Measurements from ENCODE around the gene ZNF121. TPM values are rescaled to one million over a fixed set of nuclear protein-coding genes. Genes with fewer than 3 reads are reported as not detected.

ZNF121 gene
- total RNA-seq (10 to 100 TPM in 5 of 6 donors, 1 to 10 TPM in 1; 9.8 to 17.4 (median 11.1) TPM), polyA plus RNA-seq (1 to 10 TPM; 5.4 to 5.6 TPM)

DNA sequence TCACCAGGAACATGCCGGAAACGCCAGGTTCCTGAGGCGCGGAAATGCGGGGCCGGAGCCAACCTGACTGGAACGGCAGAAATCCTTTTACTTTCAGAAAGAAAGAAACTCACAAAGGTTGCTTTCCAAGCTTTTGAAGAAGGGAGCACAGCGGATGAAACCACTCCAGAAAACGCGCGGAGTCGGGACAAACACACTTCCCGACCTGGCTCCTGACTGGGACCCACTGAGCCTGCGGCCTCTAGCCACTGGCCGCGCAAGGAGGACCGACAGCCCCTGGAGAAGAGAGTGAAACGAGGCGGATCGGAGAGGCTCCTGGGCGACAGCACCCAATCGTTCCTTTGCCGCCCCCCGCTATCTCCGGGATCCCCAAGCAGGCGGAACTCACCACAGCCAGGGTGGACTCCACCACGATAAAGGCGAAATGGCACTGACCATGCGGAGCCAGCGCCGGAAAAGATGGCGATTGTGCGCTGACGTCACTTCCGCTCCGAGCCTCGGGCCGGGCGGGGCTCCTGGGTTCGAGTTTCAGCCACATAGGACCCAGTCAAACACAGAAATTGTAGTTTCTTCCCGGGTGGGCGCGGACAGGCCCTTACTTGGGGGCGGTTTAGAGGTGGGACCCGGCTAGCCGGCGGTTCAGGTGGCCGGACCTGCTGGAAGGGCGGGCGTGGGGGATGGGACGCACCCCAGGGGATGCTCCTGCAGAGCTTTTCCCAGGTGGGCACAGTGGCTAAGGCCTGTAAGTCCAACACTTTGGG is at the start of gene ZNF121:
Gene ZNF121 (minus strand): TSS at position 432 of the 761 bp plus-strand sequence. CDS start 16,407 bp downstream, outside the sequence.
- peak within 1 kb of the TSS; percentile 73 to 90 (median 82) for H3K27ac ChIP-seq
- H3K36me3 ChIP-seq = peaks cover 0 to under 1% (median 0%) of the 10 kb centered on the region in 3 donors
- ATAC-seq (peak; percentile 95 to 98 (median 98)), DNase-seq (peak; percentile 71 to 92 (median 82)), FAIRE-seq (no peak)
- intact Hi-C loops (cut with DNase I) = no loop called here
- no peaks in the 10 kb centered on the region for H3K27me3 ChIP-seq
- H3K4me1 ChIP-seq = peaks cover 0 to 2% (median 0%) of the 10 kb centered on the region in 3 donors
- WGBS, 2 donors = 1% methylated on average over 51 of the region's 51 CpGs
- TF ChIP-seq, protein P1, sequence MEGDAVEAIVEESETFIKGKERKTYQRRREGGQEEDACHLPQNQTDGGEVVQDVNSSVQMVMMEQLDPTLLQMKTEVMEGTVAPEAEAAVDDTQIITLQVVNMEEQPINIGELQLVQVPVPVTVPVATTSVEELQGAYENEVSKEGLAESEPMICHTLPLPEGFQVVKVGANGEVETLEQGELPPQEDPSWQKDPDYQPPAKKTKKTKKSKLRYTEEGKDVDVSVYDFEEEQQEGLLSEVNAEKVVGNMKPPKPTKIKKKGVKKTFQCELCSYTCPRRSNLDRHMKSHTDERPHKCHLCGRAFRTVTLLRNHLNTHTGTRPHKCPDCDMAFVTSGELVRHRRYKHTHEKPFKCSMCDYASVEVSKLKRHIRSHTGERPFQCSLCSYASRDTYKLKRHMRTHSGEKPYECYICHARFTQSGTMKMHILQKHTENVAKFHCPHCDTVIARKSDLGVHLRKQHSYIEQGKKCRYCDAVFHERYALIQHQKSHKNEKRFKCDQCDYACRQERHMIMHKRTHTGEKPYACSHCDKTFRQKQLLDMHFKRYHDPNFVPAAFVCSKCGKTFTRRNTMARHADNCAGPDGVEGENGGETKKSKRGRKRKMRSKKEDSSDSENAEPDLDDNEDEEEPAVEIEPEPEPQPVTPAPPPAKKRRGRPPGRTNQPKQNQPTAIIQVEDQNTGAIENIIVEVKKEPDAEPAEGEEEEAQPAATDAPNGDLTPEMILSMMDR (IDR thresholded peaks at IDR 0.05) = no peak
- H3K9me3 ChIP-seq = no peaks in the 10 kb centered on the region
- H3K4me3 ChIP-seq = peak within 1 kb of the TSS; percentile 55 to 90 (median 69)

DNA sequence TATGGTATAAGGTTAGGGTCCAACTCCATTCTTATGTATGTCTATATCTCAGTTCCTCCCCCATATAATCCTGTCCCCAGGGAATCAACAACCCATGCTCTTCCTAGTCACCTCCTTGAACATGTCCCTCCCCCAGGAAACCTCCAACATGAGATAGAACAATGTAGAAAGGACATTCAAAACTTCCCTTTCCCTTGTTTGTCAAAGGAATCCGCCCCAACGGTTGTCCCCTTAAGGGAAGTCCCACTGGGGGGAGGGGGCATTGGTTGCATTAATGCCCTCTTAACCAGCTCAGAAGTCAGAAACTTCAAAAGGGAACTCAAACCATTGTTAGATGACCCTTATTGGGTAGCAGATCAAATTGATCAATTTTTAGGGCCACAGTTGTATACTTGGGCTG is 43.6 kb upstream of the ZNF121 start:
- H3K4me3 ChIP-seq = no peak overlapping the region
- WGBS, 2 donors = 83 to 88% methylated on average over 2 of the region's 2 CpGs
- no peaks in the 10 kb centered on the region for H3K27me3 ChIP-seq
- no peaks in the 10 kb centered on the region for H3K4me1 ChIP-seq
- no peaks in the 10 kb centered on the region for H3K36me3 ChIP-seq
- ATAC-seq (no peak), FAIRE-seq (no peak), DNase-seq (no peak)
- no peak overlapping the region for H3K27ac ChIP-seq
- TF ChIP-seq, protein P1 (IDR thresholded peaks at IDR 0.05) = no peak
- H3K9me3 ChIP-seq = no peaks in the 10 kb centered on the region
- intact Hi-C loops (cut with DNase I) = loop anchor here in 2 of 3 donors (5.0 kb wide), 2 partner anchors 159 to 169 kb away; no protein-coding TSS in a partner anchor

DNA sequence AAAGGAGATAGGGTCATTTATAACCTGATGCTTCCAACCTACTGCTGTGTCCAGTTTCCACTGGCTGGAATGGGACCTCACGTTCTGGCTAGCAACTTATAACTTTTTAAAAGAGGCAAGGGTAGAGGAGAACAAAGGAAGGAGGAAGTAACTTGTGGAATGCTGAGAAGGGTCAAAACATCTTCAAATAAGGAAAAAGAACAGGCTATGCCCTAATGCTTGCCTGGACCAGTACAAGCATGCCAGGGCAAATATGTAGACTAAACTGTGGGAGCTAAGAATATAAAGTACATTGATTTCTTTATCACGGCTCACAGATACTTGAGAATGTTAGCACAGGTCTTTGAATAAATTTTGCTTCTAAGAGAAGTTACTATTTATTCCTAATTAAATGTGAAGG is 38.2 kb upstream of the ZNF121 start:
- 57 to 67% methylated on average over 2 of the region's 2 CpGs for WGBS, 2 donors
- ATAC-seq = no peak
- DNase-seq = no peak
- no peak for FAIRE-seq
- Histone ChIP-seq H3K9me3 (no peaks in the 10 kb centered on the region), H3K27ac (peak overlapping the region in 1 of 4 donors; percentile 97), H3K27me3 (no peaks in the 10 kb centered on the region), H3K4me3 (no peak overlapping the region), H3K36me3 (peaks cover 4 to 19% (median 15%) of the 10 kb centered on the region in 3 donors), H3K4me1 (peaks cover 5 to 13% (median 5%) of the 10 kb centered on the region in 3 donors)
- TF ChIP-seq, protein P1 (IDR thresholded peaks at IDR 0.05) = no peak
- intact Hi-C loops (cut with DNase I) = no loop called here

DNA sequence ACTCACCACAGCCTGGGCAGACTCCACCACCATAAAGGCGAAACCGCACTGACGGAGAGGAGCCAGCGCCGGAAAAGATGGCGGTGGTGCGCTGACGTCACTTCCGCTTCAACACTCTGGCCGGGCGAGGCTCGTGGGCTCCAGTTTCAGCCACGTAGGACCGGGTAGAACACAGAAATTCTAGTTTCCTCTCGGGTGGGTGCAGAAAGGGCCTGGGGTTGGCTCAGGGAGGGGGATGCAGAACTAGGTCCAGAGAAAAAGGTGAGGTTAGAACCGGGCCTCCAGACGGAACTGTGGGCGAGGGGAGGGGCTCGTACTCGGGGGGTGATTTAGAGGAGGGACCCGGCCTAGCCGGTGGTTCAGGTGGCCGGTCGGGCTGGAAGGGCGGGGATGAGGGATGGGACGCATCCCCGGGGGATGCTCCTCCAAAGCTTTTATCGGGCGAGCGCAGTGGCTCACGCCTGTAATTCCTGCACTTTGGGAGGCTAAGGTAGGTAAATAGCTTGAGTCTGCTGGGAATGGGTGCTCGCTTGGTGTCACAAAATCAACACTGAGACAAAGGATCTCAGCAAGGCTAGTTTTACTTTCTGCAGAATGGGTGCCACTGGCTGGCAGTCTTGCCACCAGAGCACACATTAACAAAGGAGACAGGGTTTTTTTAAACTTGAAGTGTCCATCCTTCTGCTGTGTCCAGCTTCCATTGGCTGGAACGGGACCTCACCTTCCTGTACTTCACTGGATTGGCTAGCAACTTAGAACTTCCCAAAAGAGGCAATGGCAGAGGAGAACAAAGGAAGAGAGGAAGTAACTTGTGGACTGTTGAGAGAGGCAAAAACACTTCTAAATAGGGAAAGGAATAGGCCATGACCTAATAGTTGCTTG is 37.1 kb upstream of the ZNF121 start, which contains the start of gene ZNF561:
Gene ZNF561 (minus strand): TSS at position 77 of the 882 bp plus-strand sequence. CDS start 1,776 bp downstream, outside the sequence.
- peaks cover 5 to 13% (median 5%) of the 10 kb centered on the region in 3 donors for H3K4me1 ChIP-seq
- H3K4me3 ChIP-seq = peak within 1 kb of the TSS; percentile 43 to 92 (median 84)
- H3K9me3 ChIP-seq = no peaks in the 10 kb centered on the region
- WGBS, 2 donors = 1 to 2% methylated on average over 33 of the region's 33 CpGs
- peaks cover 8 to 30% (median 23%) of the 10 kb centered on the region in 3 donors for H3K36me3 ChIP-seq
- DNase-seq = peak; percentile 75 to 91 (median 84)
- ATAC-seq = peak; percentile 93 to 96 (median 95)
- peak within 1 kb of the TSS; percentile 86 to 97 (median 90) for H3K27ac ChIP-seq
- no peak for FAIRE-seq
- TF ChIP-seq, protein P1 (IDR thresholded peaks at IDR 0.05) = no peak
- intact Hi-C loops (cut with DNase I) = no loop called here
- H3K27me3 ChIP-seq = no peaks in the 10 kb centered on the region
